HG03432 (cell line): ENCODE measurements around the gene RHBDF1.

Experiments
- ATAC-seq: cut with Tn5 transposase; IDR thresholded peaks from one replicate; pipeline ENCODE4 v1.9.1; 2021; ENCODE audit warnings: mild to moderate bottlenecking, moderate library complexity; ENCODE audit not compliant: unreplicated experiment

Gene RHBDF1

GRCh38 chr16:72561-73548 is at the start of gene RHBDF1:
Gene RHBDF1 (minus strand): TSS chr16:72631. CDS start chr16:65015, 7,616 bp downstream.
- no peak for ATAC-seq

GRCh38 chr16:120756-121155 is 48.3 kb upstream of the RHBDF1 start:
- ATAC-seq, result no peak

- no peak for ATAC-seq
Observed at GRCh38 chr16:119835-120491, 47.5 kb upstream of the RHBDF1 start.

- no peak for ATAC-seq
Observed at GRCh38 chr16:119295-119694, 46.9 kb upstream of the RHBDF1 start.

GRCh38 chr16:118857-119256 is 46.4 kb upstream of the RHBDF1 start:
- ATAC-seq, result no peak

- no peak for ATAC-seq
Observed at GRCh38 chr16:117379-118365, 45.2 kb upstream of the RHBDF1 start.

GRCh38 chr16:116015-116414 is 43.6 kb upstream of the RHBDF1 start:
- ATAC-seq, result no peak

GRCh38 chr16:114327-114726 is 41.9 kb upstream of the RHBDF1 start:
- ATAC-seq, result no peak

- no peak for ATAC-seq
Observed at GRCh38 chr16:112153-112840, 39.9 kb upstream of the RHBDF1 start.

GRCh38 chr16:106623-107324 is 34.3 kb upstream of the RHBDF1 start:
- ATAC-seq, result no peak

GRCh38 chr16:105521-105920 is 33.1 kb upstream of the RHBDF1 start:
- ATAC-seq, result no peak

- ATAC-seq, result no peak
Observed at GRCh38 chr16:104928-105327, 32.5 kb upstream of the RHBDF1 start.

GRCh38 chr16:104355-104754 is 31.9 kb upstream of the RHBDF1 start:
- ATAC-seq, result no peak

GRCh38 chr16:102060-102855 is 29.8 kb upstream of the RHBDF1 start:
- ATAC-seq, result no peak

GRCh38 chr16:101586-101985 is 29.2 kb upstream of the RHBDF1 start:
- ATAC-seq, result no peak

- ATAC-seq, result no peak
Observed at GRCh38 chr16:100989-101388, 28.6 kb upstream of the RHBDF1 start.

- ATAC-seq, result no peak
Observed at GRCh38 chr16:97822-98221, 25.4 kb upstream of the RHBDF1 start.

- peak; percentile 73 for ATAC-seq
Observed at GRCh38 chr16:96935-97381, 24.5 kb upstream of the RHBDF1 start.

- ATAC-seq, result no peak
Observed at GRCh38 chr16:94918-95265, 22.5 kb upstream of the RHBDF1 start.
